Hepatocyte (in vitro differentiated cells): ENCODE measurements around the gene EFNB3. TPM values are rescaled to one million over a fixed set of nuclear protein-coding genes. Genes with fewer than 3 reads are reported as not detected.

ENCODE experiments used
- DNase-seq: peaks from one replicate; pipeline ENCODE4 v3.0.0-alpha.2; 2016; ENCODE audit warnings: low spot score
- H2AFZ ChIP-seq: fragments of 200-600 bp; sonication (generic); 2 replicates; pipeline ENCODE4 v1.6.0; 2016; ENCODE audit warnings: antibody characterized with exemption, mild to moderate bottlenecking
- H3K27ac ChIP-seq: fragments of 200-600 bp; sonication (generic); 2 replicates; pipeline ENCODE4 v1.5.1; 2016; ENCODE audit warnings: mild to moderate bottlenecking
- H3K27me3 ChIP-seq: fragments of 200-600 bp; sonication (generic); 2 replicates; pipeline ENCODE4 v1.6.1; 2016
- H3K36me3 ChIP-seq: fragments of 200-600 bp; sonication (generic); replicated peaks from 2 replicates; pipeline ENCODE4 v1.5.1; 2016; ENCODE audit warnings: low read depth; ENCODE audit not compliant: insufficient read depth
- H3K4me1 ChIP-seq: fragments of 200-600 bp; sonication (generic); 2 replicates; pipeline ENCODE4 v1.5.1; 2016; ENCODE audit warnings: mild to moderate bottlenecking, moderate library complexity; ENCODE audit not compliant: insufficient read depth
- H3K4me2 ChIP-seq: fragments of 200-600 bp; sonication (generic); 2 replicates; pipeline ENCODE4 v1.6.0; 2016
- H3K4me3 ChIP-seq: fragments of 200-600 bp; sonication (generic); 2 replicates; pipeline ENCODE4 v1.5.1; 2016; ENCODE audit warnings: mild to moderate bottlenecking
- H3K79me2 ChIP-seq: fragments of 200-600 bp; sonication (generic); 2 replicates; pipeline ENCODE4 v1.6.0; 2017; ENCODE audit warnings: mild to moderate bottlenecking
- H3K9me2 ChIP-seq: fragments of 200-600 bp; sonication (generic); replicated peaks from 2 replicates; pipeline ENCODE4 v1.6.0; 2017; ENCODE audit warnings: mild to moderate bottlenecking; ENCODE audit not compliant: insufficient read depth
- H3K9me3 ChIP-seq: fragments of 200-600 bp; sonication (generic); 2 replicates; pipeline ENCODE4 v1.5.1; 2016; ENCODE audit warnings: low read depth, mild to moderate bottlenecking
- H4K20me1 ChIP-seq: fragments of 200-600 bp; sonication (generic); 2 replicates; pipeline ENCODE4 v1.6.0; 2016; ENCODE audit warnings: mild to moderate bottlenecking; ENCODE audit not compliant: insufficient read depth, poor library complexity, severe bottlenecking
- EZH2 ChIP-seq: fragments of 200-600 bp; sonication (generic); IDR thresholded peaks from 2 replicates; pipeline ENCODE4 v1.6.1; 2016; ENCODE audit warnings: antibody characterized with exemption, mild to moderate bottlenecking, borderline replicate concordance
- EZH2phosphoT487 ChIP-seq: fragments of 200-600 bp; sonication (generic); IDR thresholded peaks from one replicate; pipeline ENCODE4 v1.6.1; 2018; ENCODE audit warnings: antibody characterized with exemption, mild to moderate bottlenecking, low read depth, moderate library complexity; ENCODE audit not compliant: unreplicated experiment, severe bottlenecking
- WGBS: methylation state at CpG from one replicate; pipeline ENCODE4 v1.1.6; 2016; ENCODE audit warnings: low lambda C conversion rate; ENCODE audit errors: missing lambda C conversion rate; 5-methylcytosine and 5-hydroxymethylcytosine counted together
- polyA plus RNA-seq: library from polyadenylated mRNA; unstranded; fragments of >200 nt; fragmentation: Nextera tagmentation; extraction: Ambion mirVana; gene quantifications from 2 replicates; pipeline ENCODE4 v1.2.1, GENCODE V29; 2016
- total RNA-seq: library from RNA; depleted of rRNA; stranded (reverse); fragments of >200 nt; gene quantifications from 2 replicates; pipeline ENCODE4 v1.2.3, GENCODE V29; 2014
- TF ChIP-seq, protein P1 (sequence below): fragments of 200-600 bp; sonication (generic); IDR thresholded peaks from 2 replicates; pipeline ENCODE4 v1.5.1; 2016; ENCODE audit warnings: antibody characterized with exemption, mild to moderate bottlenecking; ENCODE audit not compliant: poor library complexity

The EFNB3 gene
- total and polyA plus RNA-seq, 2 experiments from 2014 or later: 8.6 to 10.6 TPM

DNA sequence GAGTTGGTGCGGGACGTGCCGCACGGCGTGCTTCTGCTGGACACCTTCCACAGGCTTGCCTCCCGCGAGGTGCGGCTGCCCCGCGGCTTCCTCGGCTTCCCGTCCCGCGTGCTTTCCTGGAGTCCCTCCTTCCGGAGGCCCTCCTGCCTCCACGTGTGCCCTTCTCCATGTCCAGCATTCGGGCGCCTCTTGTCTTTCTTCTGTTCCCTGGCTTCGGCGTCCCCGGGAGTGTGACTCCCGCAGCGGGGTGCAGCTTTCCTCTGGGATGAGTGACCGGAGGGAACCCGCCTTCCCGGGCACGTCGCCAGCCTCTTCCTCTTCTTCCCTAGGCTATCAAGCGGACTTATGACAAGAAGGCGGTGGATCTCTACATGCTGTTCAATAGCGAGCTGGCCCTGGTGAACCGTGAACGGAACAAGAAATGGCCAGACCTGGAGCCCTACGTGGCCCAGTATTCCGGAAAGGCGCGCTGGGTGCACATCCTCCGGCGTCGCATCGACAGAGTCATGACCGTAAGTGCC lies 35.5 kb downstream of the EFNB3 start:
- Histone ChIP-seq H3K9me2 (no peaks in the 10 kb centered on the region), H2AFZ (no peak overlapping the region), H3K9me3 (no peaks in the 10 kb centered on the region), H3K4me2 (no peak overlapping the region), H3K36me3 (no peaks in the 10 kb centered on the region), H3K79me2 (no peaks in the 10 kb centered on the region), H3K4me1 (peaks cover 3% of the 10 kb centered on the region), H3K4me3 (no peak overlapping the region), H3K27ac (no peak overlapping the region), H4K20me1 (no peaks in the 10 kb centered on the region), H3K27me3 (peaks cover 3% of the 10 kb centered on the region)
- DNase-seq: no peak
- TF ChIP-seq EZH2phosphoT487: no peak
- TF ChIP-seq EZH2: no peak
- TF ChIP-seq, protein P1, sequence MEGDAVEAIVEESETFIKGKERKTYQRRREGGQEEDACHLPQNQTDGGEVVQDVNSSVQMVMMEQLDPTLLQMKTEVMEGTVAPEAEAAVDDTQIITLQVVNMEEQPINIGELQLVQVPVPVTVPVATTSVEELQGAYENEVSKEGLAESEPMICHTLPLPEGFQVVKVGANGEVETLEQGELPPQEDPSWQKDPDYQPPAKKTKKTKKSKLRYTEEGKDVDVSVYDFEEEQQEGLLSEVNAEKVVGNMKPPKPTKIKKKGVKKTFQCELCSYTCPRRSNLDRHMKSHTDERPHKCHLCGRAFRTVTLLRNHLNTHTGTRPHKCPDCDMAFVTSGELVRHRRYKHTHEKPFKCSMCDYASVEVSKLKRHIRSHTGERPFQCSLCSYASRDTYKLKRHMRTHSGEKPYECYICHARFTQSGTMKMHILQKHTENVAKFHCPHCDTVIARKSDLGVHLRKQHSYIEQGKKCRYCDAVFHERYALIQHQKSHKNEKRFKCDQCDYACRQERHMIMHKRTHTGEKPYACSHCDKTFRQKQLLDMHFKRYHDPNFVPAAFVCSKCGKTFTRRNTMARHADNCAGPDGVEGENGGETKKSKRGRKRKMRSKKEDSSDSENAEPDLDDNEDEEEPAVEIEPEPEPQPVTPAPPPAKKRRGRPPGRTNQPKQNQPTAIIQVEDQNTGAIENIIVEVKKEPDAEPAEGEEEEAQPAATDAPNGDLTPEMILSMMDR: no peak
- 92% methylated on average over 39 of the region's 42 CpGs for WGBS

DNA sequence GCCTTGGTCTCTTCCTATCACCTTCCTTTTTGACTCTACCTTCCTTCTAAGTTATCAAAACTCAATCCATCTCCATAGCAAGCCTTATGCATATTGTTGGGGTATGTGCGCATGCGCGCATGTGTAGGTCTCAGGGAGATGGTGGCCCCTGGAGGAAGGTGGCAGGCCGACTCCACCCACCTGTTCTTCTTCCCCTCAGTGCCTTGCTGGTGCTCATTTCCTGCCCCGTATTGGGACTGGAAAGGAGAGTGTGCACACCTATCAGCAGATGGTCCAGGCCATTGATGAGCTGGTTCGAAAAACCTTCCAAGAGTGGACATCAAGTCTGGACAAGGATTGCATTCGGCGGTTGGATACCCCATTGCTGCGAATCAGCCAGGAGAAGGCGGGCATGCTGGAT lies 37.7 kb downstream of the EFNB3 start:
- Histone ChIP-seq H3K27ac (no peak overlapping the region), H4K20me1 (no peaks in the 10 kb centered on the region), H3K36me3 (no peaks in the 10 kb centered on the region), H3K4me1 (peaks cover 13% of the 10 kb centered on the region), H3K9me3 (no peaks in the 10 kb centered on the region), H3K79me2 (no peaks in the 10 kb centered on the region), H3K27me3 (peaks cover 3% of the 10 kb centered on the region), H3K4me2 (no peak overlapping the region), H3K4me3 (no peak overlapping the region), H3K9me2 (no peaks in the 10 kb centered on the region), H2AFZ (no peak overlapping the region)
- no peak for DNase-seq
- 82% methylated on average over 10 of the region's 10 CpGs for WGBS
- TF ChIP-seq EZH2phosphoT487: no peak
- no peak for TF ChIP-seq EZH2
- TF ChIP-seq, protein P1: no peak

DNA sequence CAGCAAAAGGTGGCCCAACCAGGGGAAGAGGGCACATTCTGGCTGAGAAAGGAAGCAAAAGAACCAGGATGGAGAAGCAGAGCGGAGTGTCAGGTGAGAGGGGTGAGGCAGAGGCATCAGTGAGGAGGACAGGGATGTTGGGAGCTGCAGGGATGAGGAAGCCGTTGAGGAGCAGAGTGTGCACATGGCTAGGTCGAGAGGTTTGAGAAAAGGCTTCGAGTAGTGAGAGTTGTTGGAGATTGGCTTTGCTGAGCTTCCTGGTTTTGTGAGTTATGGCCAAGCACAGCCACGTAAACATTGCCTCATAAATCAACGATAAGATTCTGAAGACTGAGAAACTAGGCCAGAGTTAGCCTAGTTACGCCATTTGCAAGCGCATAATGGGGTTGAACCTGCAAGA lies 39.4 kb downstream of the EFNB3 start:
- no peak for DNase-seq
- Histone ChIP-seq H4K20me1 (no peaks in the 10 kb centered on the region), H3K27ac (no peak overlapping the region), H3K27me3 (peaks cover 2% of the 10 kb centered on the region), H3K9me3 (no peaks in the 10 kb centered on the region), H3K36me3 (no peaks in the 10 kb centered on the region), H3K4me3 (no peak overlapping the region), H2AFZ (no peak overlapping the region), H3K9me2 (no peaks in the 10 kb centered on the region), H3K4me1 (peaks cover 24% of the 10 kb centered on the region), H3K4me2 (no peak overlapping the region), H3K79me2 (no peaks in the 10 kb centered on the region)
- TF ChIP-seq EZH2phosphoT487 (no peak), EZH2 (no peak)
- TF ChIP-seq, protein P1: no peak
- 46% methylated on average over 8 of the region's 8 CpGs for WGBS
